IPS-15b (cell line): Measurements from ENCODE around the gene FAM171A2.
A peak's percentile ranks its signal among the peaks of the same experiment; 100 is the strongest.
"Not testable (repeated sequence)": the region's sequence is repeated elsewhere in the genome, so short reads cannot be mapped to it uniquely, and the experiment has no call there.

Experiments used
- H3K27me3 ChIP-seq: one replicate; pipeline ENCODE4 v1.6.1; 2013; ENCODE audit warnings: low read length; ENCODE audit not compliant: control insufficient read depth, insufficient read depth
- H3K36me3 ChIP-seq: one replicate; pipeline ENCODE4 v1.6.1; 2013; ENCODE audit warnings: low read length; ENCODE audit not compliant: control insufficient read depth, insufficient read depth
- H3K4me1 ChIP-seq: one replicate; pipeline ENCODE4 v1.6.1; 2013; ENCODE audit warnings: mild to moderate bottlenecking, low read length; ENCODE audit not compliant: control insufficient read depth, insufficient read depth
- H3K4me3 ChIP-seq: one replicate; pipeline ENCODE4 v1.5.1; 2013; ENCODE audit warnings: low read depth, low read length
- H3K9ac ChIP-seq: one replicate; pipeline ENCODE4 v1.6.1; 2013; ENCODE audit warnings: low read depth, mild to moderate bottlenecking, low read length
- H3K9me3 ChIP-seq: one replicate; pipeline ENCODE4 v1.6.1; 2013; ENCODE audit warnings: mild to moderate bottlenecking, low read length; ENCODE audit not compliant: control insufficient read depth, insufficient read depth

Gene FAM171A2

GRCh38 chr17:44348988-44349364 lies 14.7 kb downstream of the FAM171A2 start:
- peaks cover 3% of the 10 kb centered on the region for H3K27me3 ChIP-seq
- H3K36me3 ChIP-seq: peaks cover 23% of the 10 kb centered on the region
- peaks cover 5% of the 10 kb centered on the region for H3K4me1 ChIP-seq
- no peak overlapping the region for H3K9ac ChIP-seq
- H3K9me3 ChIP-seq: no peaks in the 10 kb centered on the region
- no peak overlapping the region for H3K4me3 ChIP-seq

DNA sequence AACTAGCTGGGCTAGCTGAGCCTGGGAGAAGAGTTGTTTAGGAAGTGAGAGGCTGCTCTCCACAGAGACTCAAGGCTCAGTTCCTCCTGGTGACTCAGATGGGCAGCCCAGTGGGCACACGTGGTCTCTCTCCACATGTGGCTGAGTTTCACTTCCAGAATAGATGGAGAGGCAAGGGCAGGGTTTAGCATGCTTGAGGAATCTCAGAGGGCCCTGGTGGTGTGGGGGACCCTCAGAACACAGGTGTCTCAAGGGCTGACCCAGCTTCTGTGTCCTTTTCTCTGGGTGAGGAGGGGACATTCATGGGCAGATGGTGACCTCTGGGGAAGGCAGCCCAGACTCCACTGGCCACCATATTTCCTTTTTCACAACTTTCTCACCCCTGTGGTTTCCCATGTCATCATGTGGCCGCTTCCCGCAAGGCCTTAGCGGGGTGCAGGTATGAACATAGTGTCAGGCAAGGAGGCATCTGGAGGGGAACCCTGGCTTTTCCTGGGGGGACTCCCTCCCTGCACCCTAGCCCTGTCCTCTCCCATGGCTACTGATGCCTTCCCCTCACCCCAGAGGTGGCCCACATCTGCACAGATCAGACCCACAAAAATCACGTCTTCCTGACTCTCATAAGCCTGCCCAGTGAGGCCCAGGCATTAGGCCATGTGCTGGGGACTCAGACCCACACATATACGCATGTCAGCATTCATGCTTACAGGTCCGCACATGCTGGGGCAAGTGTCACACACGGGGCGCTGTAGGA lies 15.2 kb downstream of the FAM171A2 start:
- Histone ChIP-seq H3K9ac (no peak overlapping the region), H3K4me3 (no peak overlapping the region)

GRCh38 chr17:44347206-44348055 lies 16.2 kb downstream of the FAM171A2 start:
- H3K9ac ChIP-seq, H3K9me3 ChIP-seq, H3K27me3 ChIP-seq, H3K4me3 ChIP-seq, H3K4me1 ChIP-seq: not testable (repeated sequence)
- peaks cover 19% of the 10 kb centered on the region for H3K36me3 ChIP-seq

More for the DNA sequence above, 15.2 kb downstream of the FAM171A2 start:
- Histone ChIP-seq H3K4me1 (peaks cover 5% of the 10 kb centered on the region), H3K27me3 (peaks cover 4% of the 10 kb centered on the region), H3K9me3 (no peaks in the 10 kb centered on the region), H3K36me3 (peaks cover 23% of the 10 kb centered on the region)

DNA sequence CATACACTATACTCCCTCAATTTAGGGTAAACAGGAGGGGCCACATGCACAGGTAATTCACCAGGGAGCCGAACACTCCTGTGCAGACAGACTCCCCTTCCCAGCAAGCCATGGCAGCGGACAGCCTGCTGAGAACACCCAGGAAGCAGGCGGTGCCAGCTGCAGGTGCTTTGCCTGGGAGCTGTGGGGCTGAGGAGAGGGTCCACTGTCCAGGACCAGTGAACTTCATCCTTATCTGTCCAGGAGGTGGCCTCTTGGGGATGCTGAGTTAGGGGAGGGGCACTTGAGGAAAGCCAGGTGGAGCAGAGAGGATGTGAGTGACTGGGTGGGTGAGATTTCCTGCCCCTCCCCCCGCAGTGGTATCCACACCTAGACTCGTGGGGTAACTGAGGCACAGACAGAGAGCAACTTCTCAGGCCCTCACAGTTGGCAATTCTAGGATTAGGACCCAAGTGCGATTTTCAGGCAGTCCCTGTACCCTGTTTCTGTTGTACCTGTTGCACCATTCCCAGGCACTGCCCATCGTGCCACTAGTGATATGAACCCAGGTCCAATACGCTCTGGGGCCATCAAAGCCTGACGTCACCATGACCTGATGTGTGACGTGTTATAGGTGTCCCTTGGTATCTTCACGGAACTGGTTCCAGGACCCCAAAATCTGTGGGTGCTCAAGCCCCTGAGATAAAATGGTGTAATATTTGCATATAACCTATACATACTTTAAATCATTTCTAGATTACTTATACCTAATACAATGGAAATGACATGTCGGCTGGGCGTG lies 17.4 kb downstream of the FAM171A2 start:
- H3K9me3 ChIP-seq: no peaks in the 10 kb centered on the region
- peaks cover 9% of the 10 kb centered on the region for H3K36me3 ChIP-seq
- peak overlapping the region; percentile 96 for H3K4me3 ChIP-seq
- H3K27me3 ChIP-seq: peaks cover 4% of the 10 kb centered on the region
- peaks cover 5% of the 10 kb centered on the region for H3K4me1 ChIP-seq
- no peak overlapping the region for H3K9ac ChIP-seq

GRCh38 chr17:44345454-44346026 lies 18.1 kb downstream of the FAM171A2 start:
- peaks cover 2% of the 10 kb centered on the region for H3K36me3 ChIP-seq
- H3K9me3 ChIP-seq: no peaks in the 10 kb centered on the region
- H3K4me1 ChIP-seq: peaks cover 5% of the 10 kb centered on the region
- H3K9ac ChIP-seq: peak overlapping the region; percentile 76
- peak overlapping the region; percentile 96 for H3K4me3 ChIP-seq
- peaks cover 4% of the 10 kb centered on the region for H3K27me3 ChIP-seq

GRCh38 chr17:44344939-44345453 lies 18.7 kb downstream of the FAM171A2 start, which contains the start of gene GRN:
Gene GRN, plus strand, starts transcription at chr17:44345302. Its CDS starts 3,863 bp downstream, at chr17:44349165.
- Histone ChIP-seq H3K4me3 (peak within 1 kb of the TSS; percentile 96), H3K9ac (peak within 1 kb of the TSS; percentile 76), H3K27me3 (peaks cover 4% of the 10 kb centered on the region), H3K9me3 (no peaks in the 10 kb centered on the region), H3K4me1 (peaks cover 5% of the 10 kb centered on the region), H3K36me3 (no peaks in the 10 kb centered on the region)

DNA sequence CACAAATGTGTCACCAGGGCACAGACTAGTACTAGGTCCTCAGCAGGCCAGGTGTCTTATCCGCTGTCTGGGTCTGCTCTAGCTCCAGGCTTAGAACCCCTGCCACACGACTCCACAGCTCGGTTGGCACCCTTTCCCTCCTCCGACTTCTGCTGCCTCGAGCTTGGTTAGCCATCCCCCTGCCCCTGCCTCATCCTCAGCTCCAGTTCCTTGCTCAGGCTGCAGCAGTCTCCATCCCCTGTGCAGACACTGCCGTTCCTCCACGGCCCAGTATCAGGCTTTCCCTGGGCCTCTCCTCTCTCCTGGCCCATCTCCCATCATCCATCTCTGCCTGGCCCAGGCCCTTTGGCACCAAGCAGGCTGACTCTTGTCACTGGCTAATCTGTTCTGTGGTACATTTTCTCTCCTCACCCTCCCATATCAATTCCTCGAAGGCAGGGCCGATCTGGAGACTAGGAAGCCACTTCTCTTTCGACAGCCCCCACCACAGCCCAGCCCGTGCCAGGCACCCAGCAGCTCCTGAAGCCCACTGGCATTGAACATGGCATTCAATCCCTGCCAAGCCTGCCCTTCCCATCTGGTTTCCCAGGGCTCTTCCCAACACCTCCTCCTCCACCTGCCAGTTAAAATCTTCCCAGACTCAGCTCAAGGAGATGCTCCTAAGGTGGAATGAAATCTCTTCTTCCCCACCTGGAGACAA lies 20.0 kb downstream of the FAM171A2 start:
- Histone ChIP-seq H3K27me3 (peaks cover 4% of the 10 kb centered on the region), H3K4me1 (peaks cover 5% of the 10 kb centered on the region), H3K4me3 (no peak overlapping the region), H3K36me3 (no peaks in the 10 kb centered on the region), H3K9ac (no peak overlapping the region), H3K9me3 (no peaks in the 10 kb centered on the region)

DNA sequence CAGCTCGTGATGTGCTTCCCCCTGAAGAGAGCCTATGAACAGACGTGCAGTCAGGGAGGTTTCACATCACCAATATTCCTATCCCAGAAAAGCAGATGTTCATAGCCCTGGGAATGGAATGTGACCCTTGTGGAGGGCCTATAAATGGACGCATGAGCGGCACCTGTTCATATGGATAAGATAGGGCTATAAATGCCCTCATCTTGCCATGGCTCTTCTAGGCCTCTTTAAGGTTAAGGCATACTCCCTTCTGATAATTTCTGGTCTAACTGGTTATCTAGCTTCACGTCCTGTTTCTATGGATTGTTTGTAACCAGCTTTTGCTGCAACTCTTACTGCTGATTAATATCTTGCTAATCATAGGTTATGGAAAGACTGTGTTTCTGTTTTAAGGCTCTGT lies 23.1 kb downstream of the FAM171A2 start:
- H3K27me3 ChIP-seq, H3K9me3 ChIP-seq, H3K36me3 ChIP-seq, H3K4me3 ChIP-seq, H3K9ac ChIP-seq, H3K4me1 ChIP-seq: not testable (repeated sequence)

DNA sequence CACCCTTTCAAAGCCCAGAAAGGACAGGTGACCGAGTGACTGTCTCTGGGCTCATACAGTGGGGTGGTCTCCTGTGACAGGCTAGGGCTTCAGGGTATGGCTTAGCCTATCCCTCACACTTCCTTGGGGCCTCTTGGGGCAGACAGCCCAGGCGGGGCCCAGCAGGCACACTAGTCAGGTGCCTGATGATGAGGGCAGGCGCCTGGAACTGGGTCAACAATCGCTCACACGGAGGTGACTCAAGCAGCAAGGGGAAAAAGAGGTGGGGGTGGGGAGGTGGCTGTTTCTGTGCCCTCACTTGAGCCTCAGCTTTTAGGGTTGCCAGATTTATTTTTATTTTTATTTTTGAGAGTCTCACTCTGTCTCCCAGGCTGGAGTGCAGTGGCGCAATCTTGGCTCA lies 25.0 kb downstream of the FAM171A2 start:
- no peaks in the 10 kb centered on the region for H3K9me3 ChIP-seq
- no peaks in the 10 kb centered on the region for H3K36me3 ChIP-seq
- H3K4me1 ChIP-seq: peaks cover 6% of the 10 kb centered on the region
- H3K27me3 ChIP-seq: no peaks in the 10 kb centered on the region
- no peak overlapping the region for H3K4me3 ChIP-seq
- H3K9ac ChIP-seq: no peak overlapping the region

GRCh38 chr17:44335968-44336367 lies 27.7 kb downstream of the FAM171A2 start:
- Histone ChIP-seq H3K27me3 (no peaks in the 10 kb centered on the region), H3K9me3 (no peaks in the 10 kb centered on the region), H3K4me3 (no peak overlapping the region), H3K36me3 (no peaks in the 10 kb centered on the region), H3K9ac (no peak overlapping the region), H3K4me1 (peaks cover 6% of the 10 kb centered on the region)
